HG03521 (cell line): ENCODE results near the gene GJA3.

Experiments
- ATAC-seq: cut with Tn5 transposase; IDR thresholded peaks from one replicate; pipeline ENCODE4 v1.9.1; 2021; ENCODE audit warnings: mild to moderate bottlenecking, moderate library complexity; ENCODE audit not compliant: unreplicated experiment

Gene GJA3

DNA sequence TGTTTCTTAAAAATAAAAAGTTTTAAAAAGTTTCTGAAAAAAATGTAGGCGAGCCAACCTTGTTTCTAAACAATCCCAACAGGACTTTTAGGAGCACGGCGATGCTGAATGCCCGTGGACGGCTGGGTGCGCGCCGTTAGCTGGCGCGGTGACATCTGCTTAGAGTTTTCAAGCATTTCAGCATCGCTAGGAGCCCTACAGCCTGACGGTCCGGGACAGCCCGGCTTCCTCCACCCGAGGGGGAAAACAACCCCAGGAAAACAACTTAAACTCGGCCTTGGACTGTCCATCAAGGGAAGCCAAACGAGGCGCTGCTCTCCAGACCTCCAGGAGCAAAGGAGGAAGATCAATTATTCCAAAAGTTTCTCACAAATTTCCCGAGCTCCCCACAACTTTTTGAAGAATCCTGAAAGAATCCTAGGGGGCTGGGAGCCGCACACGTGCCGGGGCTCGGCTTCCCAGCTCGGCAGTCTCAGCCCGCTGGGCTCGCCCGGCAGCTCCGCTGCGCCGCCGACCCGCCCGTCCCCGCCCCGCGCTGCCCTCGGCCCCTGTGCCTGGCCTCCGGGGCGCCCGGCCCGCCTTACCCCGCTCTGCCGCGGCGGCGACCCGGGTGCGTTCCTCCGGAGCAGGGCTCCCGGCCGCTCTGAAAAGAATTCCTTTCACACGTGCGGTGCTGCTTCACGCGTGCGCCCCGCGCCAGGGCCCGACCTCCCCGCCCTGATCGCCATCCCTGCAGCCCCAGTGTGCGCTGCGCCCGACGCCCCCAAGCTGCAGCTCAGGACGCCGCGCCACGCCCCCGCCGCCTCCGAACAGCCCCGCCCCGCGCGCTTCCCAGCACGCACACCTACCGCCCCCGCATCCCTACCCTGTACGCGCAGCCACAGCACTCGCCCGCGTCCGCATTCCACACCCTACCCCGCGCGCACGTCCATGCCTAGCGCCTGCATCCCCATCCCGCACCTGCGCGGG is at the start of gene GJA3:
Gene GJA3 (minus strand): TSS at position 747 of the 969 bp plus-strand sequence. CDS start 17,764 bp downstream, outside the sequence.
- ATAC-seq = peak; percentile 39

DNA sequence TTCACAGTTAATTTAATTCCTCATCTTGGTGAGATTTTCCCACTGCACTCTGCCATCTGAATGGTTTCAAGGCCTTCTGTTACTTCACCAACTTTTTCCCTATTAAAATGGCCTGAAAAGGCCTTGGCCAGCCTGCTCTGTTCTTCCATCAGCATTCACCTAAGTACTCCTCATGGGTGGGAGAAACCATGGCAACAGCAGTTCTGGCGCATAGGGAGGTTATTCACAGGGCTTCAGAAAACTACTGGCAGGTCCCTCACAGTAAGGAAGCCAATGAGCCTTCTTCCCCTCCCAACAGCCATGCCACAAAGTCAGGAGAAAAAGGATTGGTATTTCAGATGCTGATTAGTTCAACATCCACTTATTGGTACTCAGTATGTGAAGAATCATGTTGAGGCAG is 49.1 kb upstream of the GJA3 start:
- ATAC-seq = no peak

DNA sequence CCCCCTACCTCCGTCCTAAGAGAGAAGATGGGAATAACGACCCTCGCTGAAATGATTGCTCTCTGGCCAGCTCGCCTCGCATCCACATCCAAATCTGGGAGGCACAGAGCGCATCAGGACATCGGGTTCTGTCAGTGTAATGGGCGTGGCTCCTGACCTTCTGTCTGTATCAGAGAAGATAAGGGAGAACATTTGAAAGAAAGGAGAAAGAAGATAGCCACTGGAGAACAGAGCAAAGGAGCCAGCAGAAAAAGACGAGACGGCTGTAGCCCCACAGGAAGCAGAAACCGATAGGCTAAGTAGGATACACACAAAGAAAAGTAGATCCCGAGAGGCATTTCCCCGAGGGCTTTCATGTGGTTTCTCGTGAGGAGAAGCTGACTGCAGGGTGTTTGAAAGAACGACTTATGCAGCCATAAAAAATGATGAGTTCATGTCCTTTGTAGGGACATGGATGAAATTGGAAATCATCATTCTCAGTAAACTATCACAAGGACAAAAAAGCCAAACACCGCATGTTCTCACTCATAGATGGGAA is 45.9 kb upstream of the GJA3 start:
- no peak for ATAC-seq

DNA sequence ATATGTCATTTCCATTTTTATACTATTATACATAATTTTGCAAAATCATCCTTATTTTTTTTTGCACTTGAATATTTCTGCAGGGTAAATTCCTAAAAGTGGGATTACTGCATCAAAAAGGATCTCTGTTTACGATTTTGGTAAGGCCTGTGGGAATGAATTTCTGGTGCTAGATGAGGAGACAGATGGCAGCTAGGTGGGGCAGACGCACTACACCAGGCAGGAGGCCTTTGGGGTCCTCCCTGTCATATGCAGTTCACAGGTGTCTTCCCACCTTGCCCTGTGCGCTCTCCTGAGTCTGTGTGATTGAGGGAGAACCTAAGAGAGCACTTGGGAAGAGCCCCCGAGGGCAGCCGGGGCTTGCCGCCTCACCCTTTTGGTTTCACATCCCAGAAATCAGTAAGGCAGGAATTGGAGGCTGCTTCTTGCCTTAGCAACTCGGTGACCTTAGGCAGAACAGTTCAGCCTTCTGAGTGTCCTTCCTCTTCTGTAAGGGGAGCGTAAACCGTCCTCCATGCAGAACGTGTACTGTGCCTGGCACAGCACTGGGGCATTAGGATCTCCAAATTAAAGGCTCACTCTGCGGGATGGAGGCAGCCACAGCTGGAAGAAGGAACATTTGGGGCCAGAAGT is 45.3 kb upstream of the GJA3 start:
- no peak for ATAC-seq

DNA sequence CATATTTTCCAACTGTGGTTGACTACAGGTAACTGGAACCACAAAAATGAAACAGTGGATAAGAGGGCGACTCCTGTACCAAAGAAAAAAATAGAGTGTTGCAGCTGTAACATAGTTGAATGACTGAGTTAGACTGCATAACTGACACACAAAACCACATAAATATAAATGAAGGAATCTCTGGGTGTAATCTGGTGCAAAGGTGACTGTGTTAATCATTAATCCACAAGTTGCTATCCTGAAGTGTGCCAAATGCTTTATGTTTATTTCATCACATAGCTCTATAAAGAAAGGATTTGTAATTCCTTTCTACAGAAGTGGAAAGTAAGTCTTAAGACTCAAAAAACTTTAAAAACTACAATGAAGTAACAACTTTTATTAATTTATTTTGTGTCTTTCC is 37.9 kb upstream of the GJA3 start:
- ATAC-seq = no peak

DNA sequence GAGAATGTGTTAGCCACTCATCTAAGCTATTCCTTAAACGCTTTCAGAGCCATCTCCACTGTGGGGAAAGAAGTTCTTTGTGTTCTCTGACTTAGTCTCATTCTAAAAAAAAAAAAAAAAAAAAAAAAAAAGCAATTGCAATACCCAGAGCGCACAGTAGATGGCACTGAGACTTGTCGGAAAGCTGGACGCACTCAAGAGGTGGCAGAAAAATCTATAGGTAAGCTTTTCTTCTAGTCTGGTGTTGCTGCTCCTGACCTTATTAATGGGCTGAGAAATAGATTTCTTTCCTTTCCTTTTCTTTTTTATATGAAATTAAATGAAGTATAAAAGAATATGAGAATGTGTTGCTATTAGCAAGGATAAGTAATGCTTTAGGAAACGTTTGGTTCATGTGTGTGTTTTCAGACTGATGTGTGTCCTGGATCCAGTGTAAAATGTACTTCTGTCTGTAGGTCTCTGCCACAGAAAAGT is 36.5 kb upstream of the GJA3 start:
- ATAC-seq = no peak

DNA sequence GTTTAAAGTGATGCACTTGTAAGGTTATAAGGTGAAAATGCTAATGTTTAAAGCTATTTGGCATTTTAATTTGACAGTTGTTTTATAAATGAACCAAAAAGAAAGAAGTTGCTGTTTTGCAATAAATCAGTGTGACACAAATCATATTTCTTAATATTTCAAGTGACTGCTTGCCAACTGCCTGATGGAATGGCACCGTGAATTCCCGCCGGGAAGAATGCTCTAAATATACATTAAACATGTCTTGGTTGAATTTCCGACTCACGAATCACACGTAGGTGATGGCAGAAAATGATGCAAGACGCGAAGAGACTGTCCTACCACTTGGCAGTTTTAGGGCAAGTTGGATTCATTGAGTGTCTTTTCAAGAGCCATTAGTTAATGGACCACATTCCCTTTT is 34.9 kb upstream of the GJA3 start:
- ATAC-seq = no peak

DNA sequence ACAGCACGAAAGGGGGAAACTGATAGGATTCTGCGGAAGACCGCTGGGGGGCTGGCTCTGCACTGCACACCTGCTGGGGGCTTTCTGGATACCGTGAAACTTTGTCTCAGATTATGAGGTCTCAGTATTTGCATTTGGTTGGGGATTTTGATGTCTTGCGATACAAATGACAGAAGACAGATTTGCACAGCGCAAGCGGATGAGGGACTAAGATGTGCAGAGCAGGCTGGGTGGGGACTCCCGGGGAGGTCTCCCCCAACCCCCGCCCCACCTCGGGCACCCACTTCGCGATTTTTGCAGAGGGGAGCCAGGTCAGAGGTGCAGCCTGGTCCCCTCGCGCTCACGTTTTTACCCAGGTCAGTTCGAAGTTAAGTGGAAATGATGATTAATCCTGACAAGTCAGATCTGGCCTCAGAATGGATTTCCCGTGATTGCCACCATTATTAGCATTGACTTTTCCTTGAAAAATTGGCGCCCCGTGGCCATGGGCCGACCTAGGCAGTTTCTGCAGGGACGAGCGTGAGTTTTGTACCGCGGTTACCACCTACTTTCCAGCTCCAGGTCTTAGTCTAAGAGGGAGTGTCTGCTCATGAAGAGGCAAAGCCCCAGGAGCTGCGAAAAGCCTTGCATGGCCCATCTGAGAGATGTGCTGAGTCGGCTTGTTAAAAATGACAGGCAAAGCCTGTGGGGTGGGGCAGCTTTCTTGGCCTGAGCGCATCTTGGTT is 33.2 kb upstream of the GJA3 start:
- no peak for ATAC-seq

DNA sequence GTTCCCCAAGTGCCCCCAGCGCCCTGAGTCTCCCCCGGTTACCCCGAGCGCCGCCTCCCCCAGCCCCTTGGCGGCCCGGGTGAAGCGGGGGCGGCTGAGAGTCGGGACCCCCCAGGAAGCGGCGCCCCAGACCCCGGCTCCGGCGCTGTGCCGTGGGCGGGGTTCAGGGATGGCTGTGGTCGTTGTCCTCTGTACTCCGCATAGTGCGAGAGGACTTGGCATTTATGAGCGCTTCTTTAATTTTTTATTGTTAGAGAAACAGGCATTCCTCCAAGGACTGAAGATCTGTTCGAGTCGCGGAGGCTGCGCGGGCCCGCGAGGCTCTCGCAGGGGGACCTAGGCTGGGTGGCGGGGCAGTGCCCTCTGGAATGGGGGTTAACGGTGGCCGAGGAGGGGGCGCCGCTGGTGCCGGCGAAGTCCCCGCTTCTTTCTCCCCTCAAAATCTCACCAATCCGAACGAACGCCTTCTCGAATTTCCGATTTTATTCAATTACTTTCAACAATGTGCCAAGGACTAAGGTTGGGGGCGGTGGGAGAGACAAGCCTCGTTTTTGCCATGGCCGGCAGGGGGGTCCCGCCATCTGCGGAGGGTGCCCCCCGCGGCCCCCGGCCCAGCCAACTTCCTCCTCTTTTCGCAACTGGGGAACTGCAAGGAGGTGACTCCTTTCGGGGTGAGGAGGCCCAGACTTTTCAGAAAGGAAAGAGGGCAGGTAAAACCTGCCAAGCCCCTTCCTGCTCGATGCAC is 32.5 kb upstream of the GJA3 start:
- ATAC-seq = no peak

DNA sequence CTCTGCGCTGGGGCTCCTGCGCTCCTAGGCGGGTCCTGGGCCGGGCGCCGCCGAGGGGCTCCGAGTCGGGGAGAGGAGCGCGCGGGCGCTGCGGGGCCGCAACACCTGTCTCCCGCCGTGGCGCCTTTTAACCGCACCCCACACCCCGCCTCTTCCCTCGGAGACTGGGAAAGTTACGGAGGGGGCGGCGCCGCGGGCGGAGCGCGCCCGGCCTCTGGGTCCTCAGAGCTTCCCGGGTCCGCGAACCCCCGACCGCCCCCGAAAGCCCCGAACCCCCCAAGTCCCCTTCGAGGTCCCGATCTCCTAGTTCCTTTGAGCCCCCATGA is 31.9 kb upstream of the GJA3 start, which contains the start of gene GJB2:
Gene GJB2 (minus strand): TSS at position 103 of the 326 bp plus-strand sequence. CDS start 3,357 bp downstream, outside the sequence.
- ATAC-seq = no peak

DNA sequence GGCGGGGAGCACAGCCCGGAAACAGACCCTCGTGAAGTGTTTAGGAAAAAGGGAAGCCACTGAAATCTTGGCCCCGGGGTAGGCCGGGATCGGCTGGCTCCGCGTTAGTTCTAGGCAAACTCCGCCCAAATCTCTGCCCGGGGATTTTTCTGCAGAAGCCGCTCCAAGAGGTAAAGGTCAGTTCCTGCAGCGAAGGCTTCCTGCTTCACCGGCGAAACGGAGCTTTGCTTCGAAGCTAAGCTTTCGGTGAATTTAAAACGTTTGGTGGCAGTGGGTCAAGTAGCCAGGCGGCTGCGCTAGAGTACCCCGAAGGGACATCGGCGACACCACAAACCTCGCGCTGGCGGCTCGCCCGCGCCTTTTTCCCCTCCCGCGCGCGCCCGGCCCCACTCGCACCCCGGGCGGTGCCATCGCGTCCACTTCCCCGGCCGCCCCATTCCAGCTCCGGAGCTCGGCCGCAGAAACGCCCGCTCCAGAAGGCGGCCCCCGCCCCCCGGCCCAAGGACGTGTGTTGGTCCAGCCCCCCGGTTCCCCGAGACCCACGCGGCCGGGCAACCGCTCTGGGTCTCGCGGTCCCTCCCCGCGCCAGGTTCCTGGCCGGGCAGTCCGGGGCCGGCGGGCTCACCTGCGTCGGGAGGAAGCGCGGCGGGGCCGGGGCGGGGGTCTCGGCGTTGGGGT is 31.4 kb upstream of the GJA3 start:
- no peak for ATAC-seq

DNA sequence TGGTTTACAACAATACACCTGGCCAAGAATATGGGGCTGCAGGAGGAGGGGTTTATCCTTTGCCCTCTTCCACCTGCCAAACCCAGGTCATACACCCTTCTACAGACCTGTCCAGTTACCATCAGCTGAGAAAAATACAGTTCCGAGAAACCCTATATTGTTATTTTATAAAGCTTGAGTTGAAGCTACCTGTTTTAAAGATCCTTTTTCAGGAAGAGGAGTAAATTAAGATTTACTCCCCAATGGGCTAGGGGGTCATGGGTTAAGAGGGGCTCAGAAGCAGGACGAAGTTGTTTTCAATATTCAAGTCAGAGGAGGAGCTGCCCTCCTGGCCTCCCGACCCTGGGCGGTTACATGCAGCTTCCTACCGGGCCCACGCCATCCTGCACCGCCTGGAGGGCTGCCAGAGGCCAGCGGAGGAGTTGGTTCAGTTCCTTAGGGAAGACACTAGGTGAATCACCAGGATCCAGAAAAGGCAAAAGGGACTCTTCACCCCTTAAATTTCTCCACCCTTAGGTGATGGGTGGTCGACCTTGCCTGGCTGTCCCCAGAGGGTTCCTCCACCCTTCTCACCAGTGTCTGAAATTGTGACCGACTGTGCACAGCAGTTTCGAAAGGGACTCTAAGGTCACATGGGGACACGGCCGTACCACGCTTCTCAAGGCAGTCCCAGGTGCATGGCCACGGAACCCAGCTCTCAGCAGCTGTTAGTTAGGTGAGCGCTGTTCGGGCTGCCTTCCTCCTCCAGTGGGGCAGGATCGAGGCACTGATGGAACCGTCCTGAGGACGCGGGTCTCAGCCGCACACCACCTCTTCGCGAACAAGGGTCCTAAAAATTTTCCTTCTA is 30.7 kb upstream of the GJA3 start:
- ATAC-seq = no peak

DNA sequence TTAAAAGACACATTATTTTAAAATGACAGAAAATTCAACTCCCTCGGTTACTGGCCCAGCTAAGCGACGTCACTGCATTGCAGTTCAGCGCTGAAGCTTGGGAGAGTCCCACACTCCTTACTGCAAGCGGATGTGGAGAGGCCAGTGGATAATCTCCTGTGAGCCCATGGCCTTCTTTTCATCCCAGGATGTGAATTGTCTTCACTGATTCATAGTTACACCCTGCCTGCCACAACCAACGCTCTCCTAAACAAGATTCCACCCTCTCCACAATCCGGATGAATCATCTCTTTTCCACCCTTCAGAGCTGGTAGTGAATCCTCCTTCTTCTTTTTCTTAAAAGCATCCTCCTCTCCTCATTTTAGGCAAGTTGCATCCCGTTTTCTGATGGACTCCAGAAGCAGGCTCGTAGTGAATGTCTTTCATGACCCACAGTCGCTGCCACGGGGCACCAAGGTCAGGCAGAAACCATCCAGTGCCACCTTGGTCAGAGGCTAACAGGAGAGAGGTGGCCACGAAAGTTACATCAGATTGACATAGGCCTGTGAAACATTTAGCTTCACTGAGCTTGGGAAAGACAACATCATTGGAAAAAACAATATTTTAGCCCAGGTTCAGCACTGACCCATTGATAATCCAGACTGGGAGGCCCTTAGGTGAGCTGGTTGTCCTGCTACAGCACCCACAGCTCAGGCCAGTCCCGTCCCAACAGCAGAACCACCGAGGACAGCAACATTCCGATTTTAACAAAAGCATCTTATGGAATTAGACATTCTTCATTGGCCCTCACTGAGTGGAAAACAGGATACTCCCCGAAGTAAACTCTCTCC is 29.8 kb upstream of the GJA3 start:
- ATAC-seq = no peak

DNA sequence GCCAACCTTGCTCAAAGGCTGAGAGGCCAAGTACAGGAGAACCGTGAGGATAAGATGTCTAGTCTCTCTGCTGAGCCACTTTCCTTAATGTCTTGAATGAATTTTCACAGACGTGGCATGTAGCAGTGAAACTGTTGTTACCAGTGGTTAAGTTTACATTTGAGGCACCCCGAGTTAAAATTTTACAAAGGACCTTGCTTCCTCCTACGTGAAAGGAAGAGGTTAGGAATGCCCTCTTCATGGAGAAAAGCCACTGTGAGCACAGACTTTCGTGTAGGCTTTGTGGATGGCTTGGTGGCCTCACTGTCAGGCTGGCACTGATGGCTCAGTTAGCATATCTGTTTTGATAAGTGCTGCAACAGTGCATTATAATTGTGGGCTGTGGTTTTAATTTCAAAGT is 29.2 kb upstream of the GJA3 start:
- no peak for ATAC-seq

DNA sequence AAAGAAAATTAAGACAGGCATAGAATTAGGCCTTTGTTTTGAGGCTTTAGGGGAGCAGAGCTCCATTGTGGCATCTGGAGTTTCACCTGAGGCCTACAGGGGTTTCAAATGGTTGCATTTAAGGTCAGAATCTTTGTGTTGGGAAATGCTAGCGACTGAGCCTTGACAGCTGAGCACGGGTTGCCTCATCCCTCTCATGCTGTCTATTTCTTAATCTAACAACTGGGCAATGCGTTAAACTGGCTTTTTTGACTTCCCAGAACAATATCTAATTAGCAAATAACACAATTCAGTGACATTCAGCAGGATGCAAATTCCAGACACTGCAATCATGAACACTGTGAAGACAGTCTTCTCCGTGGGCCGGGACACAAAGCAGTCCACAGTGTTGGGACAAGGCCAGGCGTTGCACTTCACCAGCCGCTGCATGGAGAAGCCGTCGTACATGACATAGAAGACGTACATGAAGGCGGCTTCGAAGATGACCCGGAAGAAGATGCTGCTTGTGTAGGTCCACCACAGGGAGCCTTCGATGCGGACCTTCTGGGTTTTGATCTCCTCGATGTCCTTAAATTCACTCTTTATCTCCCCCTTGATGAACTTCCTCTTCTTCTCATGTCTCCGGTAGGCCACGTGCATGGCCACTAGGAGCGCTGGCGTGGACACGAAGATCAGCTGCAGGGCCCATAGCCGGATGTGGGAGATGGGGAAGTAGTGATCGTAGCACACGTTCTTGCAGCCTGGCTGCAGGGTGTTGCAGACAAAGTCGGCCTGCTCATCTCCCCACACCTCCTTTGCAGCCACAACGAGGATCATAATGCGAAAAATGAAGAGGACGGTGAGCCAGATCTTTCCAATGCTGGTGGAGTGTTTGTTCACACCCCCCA is 28.1 kb upstream of the GJA3 start:
- ATAC-seq = no peak

DNA sequence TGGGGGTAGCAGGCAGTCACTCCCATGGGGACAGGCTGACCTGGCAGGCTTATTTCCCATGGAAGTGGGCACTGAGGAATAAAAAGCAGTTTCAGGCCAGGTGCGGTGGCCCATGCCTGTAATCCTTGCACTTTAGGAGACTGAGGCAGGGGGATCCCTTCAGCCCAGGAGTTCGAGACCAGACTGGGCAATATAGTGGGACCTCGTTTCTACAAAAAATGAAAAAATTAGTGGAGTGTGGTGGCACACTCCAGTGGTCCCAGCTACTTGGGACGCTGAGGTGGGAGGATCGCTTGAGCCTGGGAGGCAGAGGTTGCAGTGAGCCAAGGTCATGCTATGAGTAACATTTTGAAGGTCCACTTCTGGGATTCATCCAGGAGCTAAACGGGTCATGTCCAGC is 25.9 kb upstream of the GJA3 start:
- no peak for ATAC-seq

DNA sequence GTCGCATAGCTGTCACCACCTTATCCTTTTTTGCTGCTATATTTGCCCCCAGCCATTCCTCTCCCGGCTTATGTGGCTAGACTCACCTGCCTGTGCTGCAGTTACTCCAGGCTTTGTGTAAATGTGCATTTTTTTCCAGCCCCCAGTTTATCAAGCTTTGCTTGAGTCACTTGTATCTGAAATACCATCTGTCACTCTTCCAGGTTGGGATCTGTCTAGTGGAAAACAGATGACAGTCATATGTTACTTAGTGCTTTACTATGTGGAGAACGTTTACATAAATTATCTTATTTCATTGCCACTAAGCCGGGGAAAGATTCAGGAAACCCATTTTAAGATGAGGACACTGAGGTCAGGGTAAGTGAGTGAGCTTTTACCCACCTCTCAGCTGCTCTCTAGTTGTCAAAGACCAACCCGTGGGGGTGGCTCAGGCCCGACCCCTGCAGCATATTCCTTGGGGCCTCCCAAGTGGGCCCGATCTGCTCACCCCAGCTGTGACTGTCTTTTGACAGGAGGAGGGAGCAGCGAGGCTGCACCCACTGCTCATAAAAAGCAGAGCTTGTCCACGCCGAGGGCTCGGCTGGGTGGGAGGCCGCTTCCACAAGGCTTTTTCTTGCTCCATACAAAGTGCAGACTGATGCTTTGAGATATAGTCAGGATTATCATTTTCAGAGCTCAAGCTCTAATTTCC is 24.7 kb upstream of the GJA3 start:
- ATAC-seq = no peak
